HG03025 (cell line): Measurements from ENCODE around the gene LGALS7.
"Not testable (repeated sequence)": the region's sequence is repeated elsewhere in the genome, so short reads cannot be mapped to it uniquely, and the experiment has no call there.

Source experiments
- ATAC-seq: cut with Tn5 transposase; IDR thresholded peaks from one replicate; pipeline ENCODE4 v1.9.1; 2021; ENCODE audit warnings: mild to moderate bottlenecking, moderate library complexity; ENCODE audit not compliant: unreplicated experiment, low FRiP score

Gene LGALS7

GRCh38 chr19:38774181-38774950, 1.0 kb upstream of the LGALS7 start:
- ATAC-seq, result no peak

GRCh38 chr19:38771569-38771968, 1.7 kb downstream of the LGALS7 start:
- ATAC-seq, result not testable (repeated sequence)

- ATAC-seq, result not testable (repeated sequence)
Observed at GRCh38 chr19:38770949-38771275, 2.4 kb downstream of the LGALS7 start.

- ATAC-seq, result not testable (repeated sequence)
Observed at GRCh38 chr19:38770228-38770948, 2.9 kb downstream of the LGALS7 start.

- no peak for ATAC-seq
Observed at GRCh38 chr19:38769635-38770211, 3.6 kb downstream of the LGALS7 start.

GRCh38 chr19:38766276-38767047, 6.9 kb downstream of the LGALS7 start:
- no peak for ATAC-seq

GRCh38 chr19:38765214-38765613, 8.1 kb downstream of the LGALS7 start:
- ATAC-seq, result no peak

- no peak for ATAC-seq
Observed at GRCh38 chr19:38763795-38764220, 9.5 kb downstream of the LGALS7 start.

GRCh38 chr19:38761884-38762389, 11.4 kb downstream of the LGALS7 start:
- not testable (repeated sequence) for ATAC-seq

GRCh38 chr19:38760805-38761517, 12.4 kb downstream of the LGALS7 start:
- ATAC-seq, result not testable (repeated sequence)

- ATAC-seq, result no peak
Observed at GRCh38 chr19:38759590-38760003, 13.7 kb downstream of the LGALS7 start.

- ATAC-seq, result not testable (repeated sequence)
Observed at GRCh38 chr19:38754196-38754595, 19.1 kb downstream of the LGALS7 start.

GRCh38 chr19:38753783-38754182, 19.5 kb downstream of the LGALS7 start:
- ATAC-seq, result not testable (repeated sequence)

GRCh38 chr19:38745316-38745715, 28.0 kb downstream of the LGALS7 start:
- no peak for ATAC-seq

- ATAC-seq, result no peak
Observed at GRCh38 chr19:38744874-38745273, 28.4 kb downstream of the LGALS7 start.

- no peak for ATAC-seq
Observed at GRCh38 chr19:38744298-38744681, 29.0 kb downstream of the LGALS7 start, which contains the start of gene CAPN12. CAPN12 (minus strand) TSS chr19:38744474; CDS start chr19:38744165, 309 bp downstream.

GRCh38 chr19:38743394-38744297, 29.7 kb downstream of the LGALS7 start:
- ATAC-seq, result no peak

GRCh38 chr19:38742906-38743305, 30.4 kb downstream of the LGALS7 start:
- no peak for ATAC-seq

GRCh38 chr19:38742296-38742695, 31.0 kb downstream of the LGALS7 start:
- ATAC-seq, result no peak
